WTC11 (cell line): ENCODE results near the gene CRACR2B.

Experiments used
- CBFB ChIP-seq: sonication (generic); formaldehyde crosslinking; IDR thresholded peaks from 2 replicates; pipeline ENCODE4 v1.8.1; 2022; ENCODE audit warnings: mild to moderate bottlenecking, low read depth, missing genetic modification reagents
- CREB1 ChIP-seq: sonication (generic); formaldehyde crosslinking; IDR thresholded peaks from 2 replicates; pipeline ENCODE4 v1.8.0; 2023; ENCODE audit warnings: mild to moderate bottlenecking, missing genetic modification reagents
- FOXK1 ChIP-seq: sonication (generic); formaldehyde crosslinking; IDR thresholded peaks from 2 replicates; pipeline ENCODE4 v1.8.0; 2022; ENCODE audit warnings: mild to moderate bottlenecking, moderate library complexity, missing genetic modification reagents
- JUN ChIP-seq: sonication (generic); formaldehyde crosslinking; IDR thresholded peaks from 2 replicates; pipeline ENCODE4 v1.8.0; 2023; ENCODE audit warnings: mild to moderate bottlenecking, missing genetic modification reagents
- KAT7 ChIP-seq: sonication (generic); formaldehyde crosslinking; IDR thresholded peaks from 2 replicates; pipeline ENCODE4 v1.8.1; 2023; ENCODE audit warnings: missing genetic modification reagents, mild to moderate bottlenecking, borderline replicate concordance
- NR2C2 ChIP-seq: sonication (generic); formaldehyde crosslinking; IDR thresholded peaks from 2 replicates; pipeline ENCODE4 v1.8.0; 2022; ENCODE audit warnings: mild to moderate bottlenecking, missing genetic modification reagents
- TCF7 ChIP-seq: sonication (generic); formaldehyde crosslinking; IDR thresholded peaks from 2 replicates; pipeline ENCODE4 v1.8.0; 2022; ENCODE audit warnings: mild to moderate bottlenecking, low read depth, missing genetic modification reagents, moderate library complexity
- TF ChIP-seq, protein P1 (sequence below): fragments of 200-600 bp; IDR thresholded peaks from 2 replicates; pipeline ENCODE4 v1.8.0; 2022; ENCODE audit warnings: antibody characterized with exemption
- TF ChIP-seq, protein P2 (sequence below): sonication (generic); formaldehyde crosslinking; IDR thresholded peaks from 2 replicates; pipeline ENCODE4 v1.8.1; 2023; ENCODE audit warnings: mild to moderate bottlenecking, missing genetic modification reagents
- TF ChIP-seq, protein P3 (sequence below): sonication (generic); formaldehyde crosslinking; IDR thresholded peaks from 2 replicates; pipeline ENCODE4 v1.8.0; 2022; ENCODE audit warnings: mild to moderate bottlenecking, missing genetic modification reagents
- TF ChIP-seq, protein P4 (sequence below): sonication (generic); formaldehyde crosslinking; IDR thresholded peaks from 2 replicates; pipeline ENCODE4 v1.8.0; 2022; ENCODE audit warnings: mild to moderate bottlenecking, missing genetic modification reagents
- TF ChIP-seq, protein P5 (sequence below): sonication (generic); formaldehyde crosslinking; IDR thresholded peaks from 2 replicates; pipeline ENCODE4 v1.8.1; 2023; ENCODE audit warnings: mild to moderate bottlenecking, missing genetic modification reagents, borderline replicate concordance
- TF ChIP-seq, protein P6 (sequence below): sonication (generic); formaldehyde crosslinking; IDR thresholded peaks from 2 replicates; pipeline ENCODE4 v1.8.1; 2022; ENCODE audit warnings: low read depth, missing genetic modification reagents, borderline replicate concordance
- TF ChIP-seq, protein P7 (sequence below): sonication (generic); formaldehyde crosslinking; IDR thresholded peaks from 2 replicates; pipeline ENCODE4 v1.8.1; 2022; ENCODE audit warnings: low read depth, mild to moderate bottlenecking, moderate library complexity, missing genetic modification reagents, borderline replicate concordance

DNA sequence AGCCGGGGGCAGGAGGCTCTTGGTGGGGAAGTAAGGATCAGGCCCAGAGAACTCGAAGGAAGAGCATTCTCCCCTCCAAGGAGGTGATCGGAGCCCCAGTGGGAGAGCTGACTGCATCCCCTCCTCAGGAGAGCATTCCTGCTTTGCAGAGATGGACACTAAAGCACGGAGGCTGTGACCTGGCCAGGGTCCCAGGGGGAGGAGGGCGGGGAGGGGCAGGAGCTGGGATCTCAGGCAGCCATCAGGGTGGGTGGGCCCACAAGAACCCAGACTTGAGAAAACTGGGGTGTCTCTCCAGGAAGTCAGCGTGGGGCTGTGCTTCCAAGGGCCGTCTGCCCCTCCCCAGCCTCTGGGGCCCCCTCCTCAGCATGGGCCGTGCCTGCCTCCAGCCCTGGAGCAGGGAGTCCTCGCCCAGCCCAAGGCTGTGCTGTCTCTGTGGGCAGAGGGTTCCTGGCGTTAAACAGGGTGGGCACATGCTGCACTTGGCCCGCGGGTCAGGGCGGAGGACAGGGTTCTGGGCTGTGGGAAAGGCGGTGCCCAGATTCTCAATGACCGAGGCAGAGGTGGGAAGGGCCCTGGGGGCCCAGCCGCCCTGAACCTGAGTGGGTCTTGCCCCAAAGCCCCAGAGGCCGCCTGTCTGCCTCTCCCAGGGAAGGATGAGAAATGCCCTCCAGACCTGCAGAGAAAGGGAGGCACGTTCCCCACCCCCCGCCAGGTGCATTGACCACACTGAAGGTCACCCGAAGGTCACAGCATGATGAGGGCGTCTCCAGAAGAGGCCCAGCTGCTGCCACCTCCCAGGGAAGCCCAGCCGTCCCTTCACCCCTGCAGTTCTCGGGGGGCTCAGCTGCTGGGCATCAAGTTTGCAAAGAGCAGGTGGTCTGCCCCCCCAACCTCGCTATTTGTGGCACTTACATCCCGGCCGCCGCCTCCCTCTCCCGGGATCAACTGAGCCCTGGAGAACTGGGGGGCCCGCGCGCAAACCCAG is 38.5 kb upstream of the CRACR2B start:
- TF ChIP-seq, protein P1, sequence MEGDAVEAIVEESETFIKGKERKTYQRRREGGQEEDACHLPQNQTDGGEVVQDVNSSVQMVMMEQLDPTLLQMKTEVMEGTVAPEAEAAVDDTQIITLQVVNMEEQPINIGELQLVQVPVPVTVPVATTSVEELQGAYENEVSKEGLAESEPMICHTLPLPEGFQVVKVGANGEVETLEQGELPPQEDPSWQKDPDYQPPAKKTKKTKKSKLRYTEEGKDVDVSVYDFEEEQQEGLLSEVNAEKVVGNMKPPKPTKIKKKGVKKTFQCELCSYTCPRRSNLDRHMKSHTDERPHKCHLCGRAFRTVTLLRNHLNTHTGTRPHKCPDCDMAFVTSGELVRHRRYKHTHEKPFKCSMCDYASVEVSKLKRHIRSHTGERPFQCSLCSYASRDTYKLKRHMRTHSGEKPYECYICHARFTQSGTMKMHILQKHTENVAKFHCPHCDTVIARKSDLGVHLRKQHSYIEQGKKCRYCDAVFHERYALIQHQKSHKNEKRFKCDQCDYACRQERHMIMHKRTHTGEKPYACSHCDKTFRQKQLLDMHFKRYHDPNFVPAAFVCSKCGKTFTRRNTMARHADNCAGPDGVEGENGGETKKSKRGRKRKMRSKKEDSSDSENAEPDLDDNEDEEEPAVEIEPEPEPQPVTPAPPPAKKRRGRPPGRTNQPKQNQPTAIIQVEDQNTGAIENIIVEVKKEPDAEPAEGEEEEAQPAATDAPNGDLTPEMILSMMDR: no peak
- no peak for TF ChIP-seq KAT7 (CRISPR knock-in tag)
- no peak for TF ChIP-seq NR2C2 (CRISPR knock-in tag)
- TF ChIP-seq, protein P2, sequence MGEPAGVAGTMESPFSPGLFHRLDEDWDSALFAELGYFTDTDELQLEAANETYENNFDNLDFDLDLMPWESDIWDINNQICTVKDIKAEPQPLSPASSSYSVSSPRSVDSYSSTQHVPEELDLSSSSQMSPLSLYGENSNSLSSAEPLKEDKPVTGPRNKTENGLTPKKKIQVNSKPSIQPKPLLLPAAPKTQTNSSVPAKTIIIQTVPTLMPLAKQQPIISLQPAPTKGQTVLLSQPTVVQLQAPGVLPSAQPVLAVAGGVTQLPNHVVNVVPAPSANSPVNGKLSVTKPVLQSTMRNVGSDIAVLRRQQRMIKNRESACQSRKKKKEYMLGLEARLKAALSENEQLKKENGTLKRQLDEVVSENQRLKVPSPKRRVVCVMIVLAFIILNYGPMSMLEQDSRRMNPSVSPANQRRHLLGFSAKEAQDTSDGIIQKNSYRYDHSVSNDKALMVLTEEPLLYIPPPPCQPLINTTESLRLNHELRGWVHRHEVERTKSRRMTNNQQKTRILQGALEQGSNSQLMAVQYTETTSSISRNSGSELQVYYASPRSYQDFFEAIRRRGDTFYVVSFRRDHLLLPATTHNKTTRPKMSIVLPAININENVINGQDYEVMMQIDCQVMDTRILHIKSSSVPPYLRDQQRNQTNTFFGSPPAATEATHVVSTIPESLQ: no peak
- TF ChIP-seq JUN (CRISPR knock-in tag): no peak
- TF ChIP-seq, protein P3, sequence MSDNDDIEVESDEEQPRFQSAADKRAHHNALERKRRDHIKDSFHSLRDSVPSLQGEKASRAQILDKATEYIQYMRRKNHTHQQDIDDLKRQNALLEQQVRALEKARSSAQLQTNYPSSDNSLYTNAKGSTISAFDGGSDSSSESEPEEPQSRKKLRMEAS: no peak
- no peak for TF ChIP-seq FOXK1 (CRISPR knock-in tag)
- TF ChIP-seq CREB1 (CRISPR knock-in tag): no peak
- TF ChIP-seq, protein P4, sequence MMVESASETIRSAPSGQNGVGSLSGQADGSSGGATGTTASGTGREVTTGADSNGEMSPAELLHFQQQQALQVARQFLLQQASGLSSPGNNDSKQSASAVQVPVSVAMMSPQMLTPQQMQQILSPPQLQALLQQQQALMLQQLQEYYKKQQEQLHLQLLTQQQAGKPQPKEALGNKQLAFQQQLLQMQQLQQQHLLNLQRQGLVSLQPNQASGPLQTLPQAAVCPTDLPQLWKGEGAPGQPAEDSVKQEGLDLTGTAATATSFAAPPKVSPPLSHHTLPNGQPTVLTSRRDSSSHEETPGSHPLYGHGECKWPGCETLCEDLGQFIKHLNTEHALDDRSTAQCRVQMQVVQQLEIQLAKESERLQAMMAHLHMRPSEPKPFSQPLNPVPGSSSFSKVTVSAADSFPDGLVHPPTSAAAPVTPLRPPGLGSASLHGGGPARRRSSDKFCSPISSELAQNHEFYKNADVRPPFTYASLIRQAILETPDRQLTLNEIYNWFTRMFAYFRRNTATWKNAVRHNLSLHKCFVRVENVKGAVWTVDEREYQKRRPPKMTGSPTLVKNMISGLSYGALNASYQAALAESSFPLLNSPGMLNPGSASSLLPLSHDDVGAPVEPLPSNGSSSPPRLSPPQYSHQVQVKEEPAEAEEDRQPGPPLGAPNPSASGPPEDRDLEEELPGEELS: no peak
- TF ChIP-seq, protein P5, sequence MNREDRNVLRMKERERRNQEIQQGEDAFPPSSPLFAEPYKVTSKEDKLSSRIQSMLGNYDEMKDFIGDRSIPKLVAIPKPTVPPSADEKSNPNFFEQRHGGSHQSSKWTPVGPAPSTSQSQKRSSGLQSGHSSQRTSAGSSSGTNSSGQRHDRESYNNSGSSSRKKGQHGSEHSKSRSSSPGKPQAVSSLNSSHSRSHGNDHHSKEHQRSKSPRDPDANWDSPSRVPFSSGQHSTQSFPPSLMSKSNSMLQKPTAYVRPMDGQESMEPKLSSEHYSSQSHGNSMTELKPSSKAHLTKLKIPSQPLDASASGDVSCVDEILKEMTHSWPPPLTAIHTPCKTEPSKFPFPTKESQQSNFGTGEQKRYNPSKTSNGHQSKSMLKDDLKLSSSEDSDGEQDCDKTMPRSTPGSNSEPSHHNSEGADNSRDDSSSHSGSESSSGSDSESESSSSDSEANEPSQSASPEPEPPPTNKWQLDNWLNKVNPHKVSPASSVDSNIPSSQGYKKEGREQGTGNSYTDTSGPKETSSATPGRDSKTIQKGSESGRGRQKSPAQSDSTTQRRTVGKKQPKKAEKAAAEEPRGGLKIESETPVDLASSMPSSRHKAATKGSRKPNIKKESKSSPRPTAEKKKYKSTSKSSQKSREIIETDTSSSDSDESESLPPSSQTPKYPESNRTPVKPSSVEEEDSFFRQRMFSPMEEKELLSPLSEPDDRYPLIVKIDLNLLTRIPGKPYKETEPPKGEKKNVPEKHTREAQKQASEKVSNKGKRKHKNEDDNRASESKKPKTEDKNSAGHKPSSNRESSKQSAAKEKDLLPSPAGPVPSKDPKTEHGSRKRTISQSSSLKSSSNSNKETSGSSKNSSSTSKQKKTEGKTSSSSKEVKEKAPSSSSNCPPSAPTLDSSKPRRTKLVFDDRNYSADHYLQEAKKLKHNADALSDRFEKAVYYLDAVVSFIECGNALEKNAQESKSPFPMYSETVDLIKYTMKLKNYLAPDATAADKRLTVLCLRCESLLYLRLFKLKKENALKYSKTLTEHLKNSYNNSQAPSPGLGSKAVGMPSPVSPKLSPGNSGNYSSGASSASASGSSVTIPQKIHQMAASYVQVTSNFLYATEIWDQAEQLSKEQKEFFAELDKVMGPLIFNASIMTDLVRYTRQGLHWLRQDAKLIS (CRISPR knock-in tag): no peak
- no peak for TF ChIP-seq TCF7 (CRISPR knock-in tag)
- TF ChIP-seq, protein P6, sequence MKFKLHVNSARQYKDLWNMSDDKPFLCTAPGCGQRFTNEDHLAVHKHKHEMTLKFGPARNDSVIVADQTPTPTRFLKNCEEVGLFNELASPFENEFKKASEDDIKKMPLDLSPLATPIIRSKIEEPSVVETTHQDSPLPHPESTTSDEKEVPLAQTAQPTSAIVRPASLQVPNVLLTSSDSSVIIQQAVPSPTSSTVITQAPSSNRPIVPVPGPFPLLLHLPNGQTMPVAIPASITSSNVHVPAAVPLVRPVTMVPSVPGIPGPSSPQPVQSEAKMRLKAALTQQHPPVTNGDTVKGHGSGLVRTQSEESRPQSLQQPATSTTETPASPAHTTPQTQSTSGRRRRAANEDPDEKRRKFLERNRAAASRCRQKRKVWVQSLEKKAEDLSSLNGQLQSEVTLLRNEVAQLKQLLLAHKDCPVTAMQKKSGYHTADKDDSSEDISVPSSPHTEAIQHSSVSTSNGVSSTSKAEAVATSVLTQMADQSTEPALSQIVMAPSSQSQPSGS (CRISPR knock-in tag): no peak
- 0 out of 2 replicates have a peak, but pooled peaks have one; percentile 9 for TF ChIP-seq CBFB
- TF ChIP-seq, protein P7, sequence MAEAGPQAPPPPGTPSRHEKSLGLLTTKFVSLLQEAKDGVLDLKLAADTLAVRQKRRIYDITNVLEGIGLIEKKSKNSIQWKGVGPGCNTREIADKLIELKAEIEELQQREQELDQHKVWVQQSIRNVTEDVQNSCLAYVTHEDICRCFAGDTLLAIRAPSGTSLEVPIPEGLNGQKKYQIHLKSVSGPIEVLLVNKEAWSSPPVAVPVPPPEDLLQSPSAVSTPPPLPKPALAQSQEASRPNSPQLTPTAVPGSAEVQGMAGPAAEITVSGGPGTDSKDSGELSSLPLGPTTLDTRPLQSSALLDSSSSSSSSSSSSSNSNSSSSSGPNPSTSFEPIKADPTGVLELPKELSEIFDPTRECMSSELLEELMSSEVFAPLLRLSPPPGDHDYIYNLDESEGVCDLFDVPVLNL (CRISPR knock-in tag): no peak
